GM12873 (cell line): Measurements from ENCODE around the gene NLGN1.

Experiments used
- TF ChIP-seq, protein P1 (sequence below): IDR thresholded peaks from 2 replicates; pipeline ENCODE4 v1.5.1; 2012; ENCODE audit warnings: low read depth, mild to moderate bottlenecking, moderate library complexity, low read length, control low read depth; ENCODE audit not compliant: insufficient read depth; ENCODE audit errors: missing control alignments

NLGN1 gene

DNA sequence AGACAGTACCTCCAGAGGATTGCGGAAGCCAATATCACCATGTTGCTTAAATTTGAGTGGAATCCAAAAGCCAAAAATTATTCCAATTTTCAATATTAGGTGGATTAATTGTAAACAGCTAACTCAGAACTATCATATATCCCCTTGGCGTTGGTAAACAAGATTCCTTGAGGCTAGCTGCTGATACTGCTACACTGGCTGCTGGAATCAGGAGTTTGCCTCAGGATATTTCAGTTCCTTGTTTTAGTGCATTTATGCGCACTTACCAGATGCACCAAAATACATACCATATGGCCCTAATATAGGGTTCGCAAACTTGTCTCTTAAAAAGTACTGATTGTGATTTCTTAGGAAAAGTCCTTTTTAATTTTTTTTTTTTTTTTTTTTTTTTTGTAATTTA lies 856.4 kb downstream of the NLGN1 start:
- TF ChIP-seq, protein P1, sequence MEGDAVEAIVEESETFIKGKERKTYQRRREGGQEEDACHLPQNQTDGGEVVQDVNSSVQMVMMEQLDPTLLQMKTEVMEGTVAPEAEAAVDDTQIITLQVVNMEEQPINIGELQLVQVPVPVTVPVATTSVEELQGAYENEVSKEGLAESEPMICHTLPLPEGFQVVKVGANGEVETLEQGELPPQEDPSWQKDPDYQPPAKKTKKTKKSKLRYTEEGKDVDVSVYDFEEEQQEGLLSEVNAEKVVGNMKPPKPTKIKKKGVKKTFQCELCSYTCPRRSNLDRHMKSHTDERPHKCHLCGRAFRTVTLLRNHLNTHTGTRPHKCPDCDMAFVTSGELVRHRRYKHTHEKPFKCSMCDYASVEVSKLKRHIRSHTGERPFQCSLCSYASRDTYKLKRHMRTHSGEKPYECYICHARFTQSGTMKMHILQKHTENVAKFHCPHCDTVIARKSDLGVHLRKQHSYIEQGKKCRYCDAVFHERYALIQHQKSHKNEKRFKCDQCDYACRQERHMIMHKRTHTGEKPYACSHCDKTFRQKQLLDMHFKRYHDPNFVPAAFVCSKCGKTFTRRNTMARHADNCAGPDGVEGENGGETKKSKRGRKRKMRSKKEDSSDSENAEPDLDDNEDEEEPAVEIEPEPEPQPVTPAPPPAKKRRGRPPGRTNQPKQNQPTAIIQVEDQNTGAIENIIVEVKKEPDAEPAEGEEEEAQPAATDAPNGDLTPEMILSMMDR: no peak

DNA sequence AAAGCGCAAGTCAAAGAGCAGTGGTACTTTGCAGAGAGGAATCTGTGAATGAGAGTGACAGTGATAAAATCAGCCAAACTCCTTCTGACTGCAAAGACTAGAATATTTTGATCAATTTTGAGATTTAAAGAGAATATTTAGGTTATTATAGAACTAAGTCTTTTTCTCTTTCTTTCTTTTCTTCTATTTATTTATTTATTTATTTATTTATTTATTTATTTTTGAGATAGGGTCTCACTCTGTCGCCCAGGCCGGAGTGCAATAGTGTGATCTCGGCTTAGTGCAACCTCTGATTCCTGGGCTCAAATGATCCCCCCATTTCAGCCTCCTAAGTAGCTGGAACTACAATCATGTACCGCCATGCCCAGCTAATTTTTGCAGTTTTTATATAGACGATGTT lies 857.9 kb downstream of the NLGN1 start:
- TF ChIP-seq, protein P1: no peak

DNA sequence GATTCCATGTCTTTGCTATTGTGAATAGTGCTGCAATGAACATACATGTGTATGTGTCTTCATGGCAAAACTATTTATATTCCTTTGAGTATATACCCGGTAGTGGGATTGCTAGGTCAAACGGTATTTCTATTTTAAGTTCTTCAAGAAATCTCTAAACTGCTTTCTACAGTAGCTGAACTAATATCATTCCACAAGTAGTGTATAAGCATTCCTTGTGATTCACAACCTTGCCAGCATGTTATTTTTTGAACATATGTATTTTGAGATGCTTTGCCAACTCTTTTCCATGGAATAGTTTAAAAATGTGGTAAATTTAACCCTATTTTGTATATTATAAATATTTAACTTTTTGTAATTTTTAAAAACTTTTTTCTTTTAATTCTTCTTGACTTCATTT lies 868.9 kb downstream of the NLGN1 start:
- TF ChIP-seq, protein P1: no peak

DNA sequence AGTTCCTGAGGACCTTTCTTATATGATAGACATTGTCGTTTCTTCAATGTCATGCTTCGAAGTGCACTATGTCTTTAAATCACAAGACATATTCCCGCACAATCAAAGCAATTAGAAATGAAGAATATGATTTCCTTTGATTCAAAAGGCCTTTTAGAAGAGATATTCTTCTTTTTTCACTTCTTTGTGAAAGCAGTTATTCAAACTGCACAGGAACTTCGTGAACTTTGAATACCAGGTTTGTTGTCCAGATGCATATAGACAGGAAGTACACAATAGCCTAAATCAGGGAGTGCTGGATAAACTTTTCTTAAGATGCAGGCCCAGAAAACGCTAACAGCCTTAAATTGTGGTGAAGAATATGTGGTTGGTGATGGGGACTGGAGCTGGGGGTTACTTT lies 870.5 kb downstream of the NLGN1 start:
- TF ChIP-seq, protein P1: no peak

DNA sequence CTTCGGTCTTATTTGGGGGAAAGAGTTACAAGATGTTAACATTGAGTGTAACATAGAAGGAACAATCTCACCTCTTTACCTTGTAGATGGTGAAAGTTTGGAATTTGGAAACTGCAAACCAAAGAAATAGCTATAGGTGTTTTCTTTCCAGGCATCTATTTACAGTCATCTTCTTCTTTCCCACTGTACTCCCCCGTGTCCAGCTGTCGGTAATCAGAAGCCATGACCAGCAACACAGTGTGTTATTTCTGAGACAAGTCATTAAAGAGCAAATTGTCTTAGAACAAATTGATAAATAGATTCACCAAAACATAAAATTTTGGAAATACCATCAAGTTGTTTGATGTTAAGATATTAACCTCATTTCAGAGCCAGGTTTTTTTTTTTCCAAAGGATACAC lies 871.0 kb downstream of the NLGN1 start:
- TF ChIP-seq, protein P1: no peak

DNA sequence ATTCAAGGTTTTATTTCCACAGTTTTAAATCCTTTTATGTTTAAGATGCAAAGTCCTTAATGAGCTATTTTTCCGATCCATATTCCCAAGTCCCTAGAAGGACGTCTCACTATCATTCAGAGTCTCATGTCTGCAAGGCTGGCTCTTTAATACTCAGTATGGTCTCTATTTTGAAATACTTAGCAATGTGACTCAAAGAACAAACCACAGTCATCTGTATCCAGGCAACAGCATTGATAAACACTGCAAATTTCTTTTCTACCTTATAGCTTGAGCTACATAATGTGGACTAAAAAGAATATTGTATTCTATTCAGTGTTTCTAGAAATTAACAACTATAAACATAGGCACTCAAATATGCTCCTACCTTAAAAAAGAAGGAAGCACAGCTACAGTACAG lies 873.3 kb downstream of the NLGN1 start:
- TF ChIP-seq, protein P1: no peak

DNA sequence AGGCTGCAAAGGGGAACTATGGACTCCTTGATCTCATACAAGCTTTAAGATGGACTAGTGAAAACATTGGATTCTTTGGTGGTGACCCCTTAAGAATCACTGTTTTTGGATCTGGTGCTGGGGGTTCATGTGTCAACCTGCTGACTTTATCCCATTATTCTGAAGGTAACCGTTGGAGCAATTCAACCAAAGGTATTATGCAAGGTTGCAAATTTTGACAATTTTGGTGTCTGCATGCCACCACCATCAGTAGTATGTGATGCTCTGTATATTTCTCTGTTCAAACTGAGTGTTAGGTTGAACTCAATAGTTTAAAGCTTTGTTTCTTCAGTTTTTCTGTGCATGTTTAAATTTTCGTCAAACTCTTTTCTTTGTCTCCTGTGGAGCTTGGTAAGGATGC lies 877.8 kb downstream of the NLGN1 start:
- TF ChIP-seq, protein P1: no peak
